Iris pigment epithelial cell (primary cell): Measurements from ENCODE around the gene TPST2.
"Not testable (repeated sequence)": the region's sequence is repeated elsewhere in the genome, so short reads cannot be mapped to it uniquely, and the experiment has no call there.

ENCODE experiments used
- DNase-seq: peaks from one replicate; pipeline ENCODE4 v3.0.0-alpha.2; 2011; ENCODE audit warnings: low read depth

Gene TPST2

GRCh38 chr22:26529345-26529744 lies 60.6 kb downstream of the TPST2 start:
- DNase-seq: peak; percentile 30

- not testable (repeated sequence) for DNase-seq
These were observed 61.4 kb downstream of the TPST2 start for GRCh38 chr22:26528518-26528917.

GRCh38 chr22:26527574-26528465 lies 62.1 kb downstream of the TPST2 start:
- no peak for DNase-seq

GRCh38 chr22:26527167-26527566 lies 62.8 kb downstream of the TPST2 start:
- no peak for DNase-seq

- DNase-seq: no peak
These were observed 63.9 kb downstream of the TPST2 start for GRCh38 chr22:26525946-26526564.

GRCh38 chr22:26524870-26525269 lies 65.1 kb downstream of the TPST2 start:
- DNase-seq: no peak

- no peak for DNase-seq
These were observed 67.3 kb downstream of the TPST2 start for GRCh38 chr22:26522592-26522991.

GRCh38 chr22:26522012-26522411 lies 67.9 kb downstream of the TPST2 start:
- no peak for DNase-seq

GRCh38 chr22:26517429-26517828 lies 72.5 kb downstream of the TPST2 start:
- no peak for DNase-seq

- DNase-seq: no peak
These were observed 73.4 kb downstream of the TPST2 start for GRCh38 chr22:26516503-26516902.

- DNase-seq: no peak
These were observed 74.0 kb downstream of the TPST2 start for GRCh38 chr22:26515931-26516330.

- DNase-seq: no peak
These were observed 75.3 kb downstream of the TPST2 start for GRCh38 chr22:26514419-26515161.

- DNase-seq: no peak
These were observed 76.1 kb downstream of the TPST2 start for GRCh38 chr22:26513838-26514237.

GRCh38 chr22:26512149-26512793 lies 77.7 kb downstream of the TPST2 start, which contains the start of gene TFIP11:
TSS of gene TFIP11 (minus strand) at chr22:26512473. CDS start at chr22:26510272, 2,201 bp downstream.
- DNase-seq: peak; percentile 94

- DNase-seq: no peak
These were observed 81.8 kb downstream of the TPST2 start for GRCh38 chr22:26508148-26508547.

GRCh38 chr22:26503758-26504157 lies 86.2 kb downstream of the TPST2 start:
- no peak for DNase-seq

GRCh38 chr22:26502688-26503561 lies 87.0 kb downstream of the TPST2 start:
- DNase-seq: peak; percentile 50

GRCh38 chr22:26501996-26502395 lies 87.9 kb downstream of the TPST2 start:
- no peak for DNase-seq

GRCh38 chr22:26499188-26499703 lies 90.7 kb downstream of the TPST2 start:
- no peak for DNase-seq

- no peak for DNase-seq
These were observed 93.5 kb downstream of the TPST2 start for GRCh38 chr22:26496456-26496855.

GRCh38 chr22:26494506-26494905 lies 95.4 kb downstream of the TPST2 start:
- DNase-seq: no peak
